ENCODE data around the gene FABP2.

Gene FABP2

GRCh38 chr4:119329835-119330620 lies 8.1 kb upstream of the FABP2 start:
- H3K4me3 ChIP-seq (ENCODE audit: low read depth, low read length), result no peak overlapping the region
- TF ChIP-seq CTCF (IDR thresholded peaks at IDR 0.05; ENCODE audit: borderline replicate concordance, insufficient read depth, low read depth, low read length), result no peak

DNA sequence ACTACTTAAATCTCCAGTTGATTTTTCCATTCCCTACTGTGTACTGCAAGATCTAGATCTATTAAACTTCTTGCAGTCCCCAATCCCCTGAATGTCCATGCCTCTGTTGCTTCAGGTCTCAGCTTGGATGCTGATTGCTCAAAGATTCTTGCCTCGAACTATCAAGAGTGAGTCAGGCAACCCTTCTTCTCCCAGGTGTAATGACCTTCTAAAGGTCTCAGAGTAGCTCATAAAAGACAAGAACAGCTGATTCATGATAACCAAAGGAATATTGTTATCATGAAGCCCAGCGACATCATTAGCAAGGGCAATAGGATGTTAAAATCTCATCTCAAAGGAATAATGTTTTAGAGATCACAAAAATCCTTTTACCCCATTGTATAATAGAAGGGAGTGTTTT lies 6.8 kb upstream of the FABP2 start:
- no peak overlapping the region for H3K4me3 ChIP-seq (ENCODE audit: low read depth, low read length)
- no peak for TF ChIP-seq CTCF (IDR thresholded peaks at IDR 0.05; ENCODE audit: borderline replicate concordance, insufficient read depth, low read depth, low read length)

- no peak overlapping the region for H3K4me3 ChIP-seq (ENCODE audit: low read depth, low read length)
- TF ChIP-seq CTCF (IDR thresholded peaks at IDR 0.05; ENCODE audit: borderline replicate concordance, insufficient read depth, low read depth, low read length), result no peak
Observed at GRCh38 chr4:119317990-119318389, 3.9 kb downstream of the FABP2 start.

- H3K4me3 ChIP-seq (ENCODE audit: low read depth, low read length), result no peak overlapping the region
- TF ChIP-seq CTCF (IDR thresholded peaks at IDR 0.05; ENCODE audit: borderline replicate concordance, insufficient read depth, low read depth, low read length), result no peak
Observed at GRCh38 chr4:119315036-119315435, 6.9 kb downstream of the FABP2 start.

DNA sequence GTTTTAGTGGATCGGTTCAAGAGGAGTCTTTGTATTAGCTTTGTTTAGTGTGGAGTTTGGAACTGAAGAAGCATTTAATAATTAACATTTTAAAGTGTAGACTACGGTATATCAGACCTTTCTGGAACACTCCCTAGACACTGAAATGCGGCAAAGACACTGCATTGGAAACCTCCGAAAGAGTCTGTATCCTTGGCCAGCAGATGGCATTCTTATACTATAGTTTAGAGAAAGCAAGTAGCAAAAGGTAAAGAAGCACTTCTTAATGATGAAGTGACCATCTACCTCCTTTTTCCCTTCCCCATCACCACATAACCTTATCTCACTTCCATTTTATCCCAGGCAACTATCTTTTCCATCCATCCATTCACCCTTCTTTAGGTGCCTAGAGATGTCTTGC lies 7.6 kb downstream of the FABP2 start:
- no peak overlapping the region for H3K4me3 ChIP-seq (ENCODE audit: low read depth, low read length)
- TF ChIP-seq CTCF (IDR thresholded peaks at IDR 0.05; ENCODE audit: borderline replicate concordance, insufficient read depth, low read depth, low read length), result no peak

GRCh38 chr4:119313237-119313636 lies 8.7 kb downstream of the FABP2 start:
- no peak overlapping the region for H3K4me3 ChIP-seq (ENCODE audit: low read depth, low read length)
- no peak for TF ChIP-seq CTCF (IDR thresholded peaks at IDR 0.05; ENCODE audit: borderline replicate concordance, insufficient read depth, low read depth, low read length)

DNA sequence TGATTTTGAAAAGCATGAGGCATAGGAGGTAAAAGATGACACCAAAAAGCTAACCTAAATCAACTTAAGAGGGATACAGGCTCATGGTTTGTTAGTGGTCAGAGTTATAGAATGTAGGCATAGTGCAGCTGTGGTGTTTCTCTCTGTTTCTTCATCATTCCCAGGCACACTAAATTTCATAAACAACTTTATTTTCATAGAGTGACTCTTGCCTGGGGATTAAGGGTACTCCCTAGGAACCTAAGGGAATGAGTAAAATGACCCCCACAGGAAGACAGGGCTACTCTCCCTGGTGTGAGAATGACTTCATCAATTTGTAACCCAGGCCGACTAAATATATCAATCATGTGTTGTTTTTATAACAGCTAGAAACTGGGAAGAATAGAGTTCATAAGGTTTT lies 11.1 kb downstream of the FABP2 start:
- no peak for TF ChIP-seq CTCF (IDR thresholded peaks at IDR 0.05; ENCODE audit: borderline replicate concordance, insufficient read depth, low read depth, low read length)
- H3K4me3 ChIP-seq (ENCODE audit: low read depth, low read length), result no peak overlapping the region

All from GM12875 (cell line).